NCI-H187 (cell line): ENCODE data around the gene CNN1.
A peak's percentile ranks its signal among the peaks of the same experiment; 100 is the strongest.
"Not testable (repeated sequence)": the region's sequence is repeated elsewhere in the genome, so short reads cannot be mapped to it uniquely, and the experiment has no call there.

ENCODE experiments used
- DNase-seq, 2 experiments: peaks; one replicate each; lab custom pipeline; 2025; lab: John Stamatoyannopoulos, UW

Gene CNN1

DNA sequence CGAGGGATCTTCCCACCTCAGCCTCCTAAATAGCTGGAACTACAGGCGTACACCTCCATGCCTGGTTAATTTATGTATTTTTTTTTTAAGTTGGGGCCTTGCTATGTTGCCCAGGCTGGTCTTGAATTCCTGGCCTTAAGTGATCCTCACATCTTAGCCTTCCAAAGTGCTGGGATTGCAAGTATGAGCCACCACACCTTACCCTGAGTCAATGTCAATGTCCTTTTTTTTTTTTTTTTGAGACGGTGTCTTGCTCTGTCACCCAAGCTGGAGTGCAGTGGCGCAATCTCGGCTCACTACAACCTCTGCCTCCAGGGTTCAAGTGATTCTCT lies 27.0 kb downstream of the CNN1 start:
- DNase-seq, result not testable (repeated sequence)

DNA sequence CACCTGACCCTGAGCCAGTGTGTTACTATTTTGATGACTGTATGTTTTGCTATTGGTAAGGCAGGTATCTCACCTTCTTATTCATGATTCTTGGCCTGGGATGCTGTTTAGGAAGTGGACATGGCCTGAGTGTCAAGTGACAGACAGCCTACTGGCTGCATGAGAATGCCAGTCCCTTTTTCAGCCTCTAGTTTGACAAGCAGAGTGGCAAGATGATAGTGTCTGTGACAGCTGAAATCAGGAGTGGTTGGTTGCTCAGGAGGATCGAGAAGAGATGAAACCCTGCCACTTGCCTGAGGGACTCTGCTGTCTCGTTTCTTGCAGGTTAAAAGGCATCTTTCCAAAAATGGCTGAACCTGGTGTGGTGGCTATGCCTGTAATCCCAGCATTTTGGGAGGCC lies 27.5 kb downstream of the CNN1 start:
- DNase-seq, result no peak

DNA sequence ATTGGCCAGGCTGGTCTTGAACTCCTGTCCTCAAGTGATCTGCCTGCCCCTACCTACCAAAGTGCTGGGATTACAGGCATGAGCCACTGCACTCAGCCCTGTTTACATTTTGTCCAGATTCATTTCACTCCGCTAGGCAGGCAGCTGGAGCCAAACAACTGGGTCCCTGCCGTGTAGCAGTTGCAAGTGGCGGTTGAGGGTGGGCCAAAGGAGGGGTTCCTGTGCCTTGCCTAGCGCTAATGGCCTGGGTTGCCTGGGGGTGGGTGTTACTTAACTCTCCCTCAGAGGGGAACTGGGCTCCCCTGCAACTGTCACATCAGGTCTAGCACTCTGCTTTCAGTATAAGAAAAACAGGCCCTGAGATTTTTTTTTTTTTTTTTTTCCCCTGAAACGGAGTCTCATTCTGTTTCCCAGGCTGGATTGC lies 31.4 kb downstream of the CNN1 start:
- no peak for DNase-seq

GRCh38 chr19:11573354-11573753 lies 34.7 kb downstream of the CNN1 start:
- DNase-seq, result not testable (repeated sequence)

GRCh38 chr19:11573763-11574162 lies 35.1 kb downstream of the CNN1 start:
- DNase-seq, result not testable (repeated sequence)

- no peak for DNase-seq
Observed at GRCh38 chr19:11574689-11575088, 36.0 kb downstream of the CNN1 start.

DNA sequence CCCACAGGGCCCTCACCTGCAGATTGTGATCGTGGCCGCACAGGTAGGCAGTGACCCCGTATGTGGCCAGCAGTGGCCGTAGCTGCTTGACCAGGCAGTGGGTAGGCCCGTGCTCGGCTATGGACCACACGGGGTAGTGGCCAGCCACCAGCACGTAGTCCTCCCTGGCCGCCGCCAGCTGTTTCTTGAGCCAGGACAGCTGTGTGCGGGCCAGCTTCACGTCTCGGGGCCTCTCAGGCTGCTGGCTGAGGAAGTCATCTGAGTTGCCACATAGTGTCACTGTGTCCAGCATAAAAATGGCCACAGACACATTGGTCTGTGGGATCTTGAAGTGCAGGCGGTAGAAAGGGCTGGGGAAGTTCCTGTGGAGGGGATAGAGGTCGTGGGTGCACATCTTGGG lies 37.6 kb downstream of the CNN1 start:
- no peak for DNase-seq

DNA sequence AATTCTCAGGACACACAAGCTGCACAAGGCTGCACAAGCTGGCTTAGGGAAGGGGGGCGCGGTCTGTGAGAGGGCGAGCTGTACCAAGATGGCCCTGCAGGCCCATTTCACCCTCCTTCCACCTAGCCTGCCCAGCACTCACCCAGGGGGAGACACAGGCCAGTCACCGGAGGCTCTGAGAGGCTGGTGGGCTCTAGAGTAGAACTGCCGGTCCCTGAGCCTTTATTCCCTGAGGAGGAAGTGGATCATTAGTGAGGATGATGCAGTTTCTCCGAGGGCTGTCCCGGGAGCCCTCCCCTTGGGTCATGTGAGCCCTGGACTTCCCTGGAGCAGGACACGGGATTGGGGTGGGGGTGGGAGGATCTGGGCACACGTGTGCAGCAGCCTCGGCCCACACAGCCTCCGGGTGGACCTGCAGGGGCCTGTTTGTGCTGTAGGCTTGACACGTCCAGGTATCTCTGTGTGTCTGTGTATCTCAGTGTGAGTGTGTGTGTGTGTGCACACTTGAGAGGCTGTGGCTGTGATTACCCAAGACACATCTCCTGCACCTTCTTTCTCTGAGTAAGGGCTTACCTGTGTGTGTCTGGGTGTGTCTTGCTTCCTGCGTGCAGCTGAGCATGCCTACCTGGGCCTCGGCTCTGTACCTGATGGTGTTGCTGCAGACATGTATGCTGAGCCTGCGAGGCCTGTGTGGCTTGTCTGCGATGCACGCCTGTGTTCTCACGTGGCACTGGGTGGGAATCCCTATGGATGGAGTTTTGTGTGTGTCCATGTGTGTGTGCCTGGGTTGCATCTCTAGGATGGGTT lies 39.0 kb downstream of the CNN1 start, which contains the start of gene ACP5:
Gene ACP5 (minus strand): TSS at position 195 of the 807 bp plus-strand sequence. CDS start 328 bp downstream, outside the sequence.
- no peak for DNase-seq

DNA sequence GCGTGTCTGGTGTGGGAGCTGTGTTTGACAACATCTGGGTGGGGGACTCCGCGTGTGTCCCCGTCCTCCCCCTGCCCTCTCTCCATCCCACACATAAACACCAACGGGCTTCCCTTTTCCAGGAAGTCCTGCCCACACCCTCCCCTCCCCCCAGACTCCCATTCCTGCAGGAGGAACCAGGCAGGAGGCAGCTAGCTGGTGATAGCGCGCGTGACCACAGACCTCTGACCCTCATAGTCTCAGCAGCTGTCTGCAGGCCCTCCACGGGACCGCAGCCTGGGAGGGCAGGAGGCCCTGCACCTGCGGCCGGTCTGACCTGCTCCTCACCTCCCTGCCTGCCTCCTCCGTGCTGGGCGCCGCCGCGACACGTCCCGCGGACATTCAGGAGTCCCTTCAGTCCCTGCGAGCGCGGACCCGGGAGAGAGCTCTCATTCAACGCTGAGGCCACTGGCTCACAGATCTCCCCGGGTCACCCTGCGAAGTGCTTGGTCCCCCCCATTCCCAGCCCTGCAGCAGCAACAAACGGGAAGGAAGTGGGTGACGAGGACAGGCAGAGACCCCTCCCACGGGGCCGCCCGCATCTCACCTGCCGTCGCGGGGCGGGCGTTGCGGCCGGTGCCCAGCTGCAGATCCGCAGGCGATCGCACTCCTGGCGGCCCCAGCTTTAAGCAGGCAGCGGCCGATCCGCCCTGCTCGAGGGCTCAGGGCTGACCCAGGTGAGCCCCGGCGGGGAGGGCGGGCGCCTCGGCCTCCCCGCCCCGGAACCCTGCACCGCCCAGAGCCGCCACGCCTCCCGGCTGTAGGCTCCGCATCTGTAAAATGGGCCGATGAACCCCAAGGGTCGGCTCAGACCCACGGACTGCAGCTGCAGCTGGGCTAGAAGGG lies 39.8 kb downstream of the CNN1 start:
- DNase-seq, result no peak

DNA sequence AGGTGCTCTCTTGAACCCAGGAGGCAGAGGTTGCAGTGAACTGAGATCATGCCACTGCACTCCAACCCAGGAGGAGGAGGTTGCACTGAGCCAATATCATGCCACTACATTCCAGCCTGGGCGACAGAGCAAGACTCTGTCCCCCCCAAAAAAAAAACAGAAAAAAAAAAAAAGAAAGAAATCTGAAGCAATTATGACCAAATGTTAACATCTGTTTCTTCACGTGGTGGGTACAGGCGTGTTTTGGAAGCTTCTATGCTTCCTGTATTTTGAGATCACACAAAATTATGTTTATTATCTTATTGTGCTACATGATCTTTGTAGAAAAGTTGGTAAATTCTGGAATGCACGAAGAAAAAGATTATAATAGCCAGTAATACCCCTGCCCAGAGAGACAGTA lies 41.5 kb downstream of the CNN1 start:
- no peak for DNase-seq

- DNase-seq, result no peak
Observed at GRCh38 chr19:11581740-11582139, 43.1 kb downstream of the CNN1 start.

DNA sequence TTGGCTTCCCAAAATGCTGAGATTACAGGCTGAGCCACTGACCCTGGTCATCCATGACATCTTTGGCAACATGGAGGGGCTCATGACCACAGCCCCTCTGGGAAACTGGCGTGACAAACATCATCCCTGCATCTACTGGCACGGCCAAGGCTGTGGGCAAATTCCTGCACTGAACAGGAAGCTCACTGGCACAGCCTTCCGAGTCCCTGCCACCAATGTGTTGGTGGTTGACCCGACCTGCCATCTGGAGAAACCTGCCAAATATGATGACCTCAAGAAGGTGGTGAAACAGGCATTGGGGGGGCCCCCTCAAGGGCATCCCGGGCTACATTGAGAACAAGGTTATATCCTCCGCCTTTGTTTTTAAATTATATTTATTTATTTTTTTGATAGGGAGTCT lies 47.7 kb downstream of the CNN1 start:
- DNase-seq, result no peak

GRCh38 chr19:11587302-11587974 lies 48.8 kb downstream of the CNN1 start:
- peak in 1 of 2 experiments; percentile 17 for DNase-seq

- DNase-seq, result no peak
Observed at GRCh38 chr19:11587975-11588631, 49.5 kb downstream of the CNN1 start.

GRCh38 chr19:11594084-11594483 lies 55.4 kb downstream of the CNN1 start:
- DNase-seq, result no peak

DNA sequence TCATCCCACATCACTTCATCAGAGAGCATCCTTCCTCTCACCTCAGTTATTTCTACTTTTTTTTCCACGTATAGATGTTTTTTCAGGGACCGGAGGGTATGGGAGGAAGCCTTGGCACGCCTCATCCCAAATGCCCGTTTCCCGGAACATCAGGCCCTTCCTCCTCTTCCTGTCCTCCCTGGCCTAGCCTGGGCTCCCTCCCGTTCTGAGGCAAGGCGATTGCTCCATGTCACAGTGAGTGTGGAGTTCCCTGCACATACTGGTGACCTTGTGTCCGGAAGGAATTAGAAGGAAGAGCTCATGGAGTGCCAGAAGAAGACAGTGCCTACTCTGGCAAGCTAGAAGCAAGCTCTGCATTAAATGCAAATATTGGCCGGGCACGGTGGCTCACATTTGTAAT lies 57.5 kb downstream of the CNN1 start:
- no peak for DNase-seq

DNA sequence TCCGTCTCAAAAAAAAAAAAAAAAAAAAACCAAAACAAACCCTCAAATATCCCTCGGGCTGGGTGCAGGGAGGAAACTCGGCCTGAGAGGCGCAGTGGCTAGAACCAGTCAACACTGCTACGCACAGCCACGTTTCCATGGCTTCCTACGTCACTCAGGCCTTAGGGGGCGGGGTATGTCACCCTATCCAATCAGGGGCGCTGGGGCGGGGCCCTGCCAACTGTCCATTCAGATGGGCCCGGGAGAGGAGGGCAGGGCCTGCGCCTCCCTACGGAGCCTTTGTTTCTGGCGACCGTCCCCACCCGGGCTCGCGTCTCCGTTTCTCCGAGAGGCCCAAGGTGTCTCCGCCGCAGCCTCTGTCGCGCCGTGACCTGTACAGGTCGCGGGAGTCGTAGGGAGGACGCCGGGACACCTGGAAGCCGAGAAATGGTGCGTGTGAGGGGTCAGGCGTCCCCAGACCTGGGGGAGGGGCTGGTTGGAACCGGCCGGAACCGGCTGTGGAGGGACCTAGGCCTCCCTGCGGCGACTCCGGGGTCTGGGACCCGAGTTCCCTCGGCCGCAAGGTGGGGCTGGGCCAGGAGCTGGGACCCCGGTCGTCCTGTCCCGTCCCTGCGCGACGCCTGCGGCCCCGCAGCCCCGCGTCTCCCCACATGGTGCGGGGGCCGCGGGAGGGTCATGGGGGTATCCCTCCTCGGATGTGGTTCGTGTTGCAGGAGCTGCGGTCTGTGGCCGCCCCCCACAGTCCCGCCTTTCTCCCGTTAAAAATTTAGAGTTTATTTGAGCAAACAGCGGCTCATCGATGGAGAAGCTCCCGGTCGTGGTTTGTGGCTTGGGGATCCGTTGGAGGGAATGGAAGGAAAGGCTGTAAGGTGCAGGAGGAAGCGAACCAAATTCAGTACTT lies 58.8 kb downstream of the CNN1 start, which contains the start of gene ZNF627:
Gene ZNF627 (plus strand): TSS at position 282 of the 901 bp plus-strand sequence. CDS start 145 bp downstream, at position 427.
- DNase-seq, result peak; percentile 82 to 90

DNA sequence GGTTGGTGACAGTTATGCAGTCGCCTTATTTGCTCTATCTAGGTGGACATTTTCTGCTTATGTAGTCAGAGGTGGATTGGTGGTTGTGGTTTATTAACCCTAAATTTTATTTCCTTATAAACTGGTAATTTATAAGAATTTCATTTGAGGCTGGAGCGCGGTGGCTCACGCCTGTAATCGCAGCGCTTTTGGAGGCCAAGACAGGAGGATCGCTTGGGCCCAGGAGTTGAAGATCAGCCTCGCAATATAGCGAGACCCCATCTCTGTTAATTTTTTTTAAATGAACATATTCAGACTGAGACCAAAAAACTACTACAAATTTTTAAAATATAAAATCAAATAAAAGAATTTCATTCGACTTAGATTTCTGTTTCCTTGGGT lies 59.4 kb downstream of the CNN1 start:
- DNase-seq, result no peak

DNA sequence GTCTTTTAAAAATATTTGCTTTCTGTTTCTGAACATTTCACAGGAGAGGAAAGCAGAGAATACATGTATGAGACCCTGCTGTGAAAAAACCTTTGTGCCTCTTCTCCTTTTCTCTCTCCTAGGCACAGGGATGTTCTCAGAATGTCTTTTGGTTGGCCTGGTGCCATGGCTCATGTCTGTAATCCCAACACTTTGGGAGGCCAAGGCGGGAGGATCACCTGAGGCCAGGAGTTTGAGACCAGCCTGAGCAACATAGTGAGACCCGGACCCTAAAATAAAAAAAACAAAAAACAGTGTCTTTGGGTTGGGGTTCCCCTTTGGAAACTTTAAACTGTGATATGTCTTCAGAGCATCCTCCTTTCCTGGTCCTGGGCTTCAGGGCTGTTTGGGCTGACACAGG lies 60.1 kb downstream of the CNN1 start:
- DNase-seq, result no peak

GRCh38 chr19:11599704-11600103 lies 61.1 kb downstream of the CNN1 start:
- not testable (repeated sequence) for DNase-seq
